ENCODE measurements around the gene FLOT2.

- no peak for TF ChIP-seq CTCF (IDR thresholded peaks at IDR 0.05)
- TF ChIP-seq POLR2A (IDR thresholded peaks at IDR 0.05), result no peak
These were observed 38.7 kb downstream of the FLOT2 start for GRCh38 chr17:28858801-28859355.

Measured in uterus (tissue), 2 donors.